HEK293T (cell line): ENCODE results near the gene P3H2.

Experiments
- CTCF ChIA-PET: fragments of 350-600 bp; formaldehyde crosslinking; extraction: SDS; loops from one replicate; lab custom pipeline; 2021; ENCODE audit warnings: antibody characterized with exemption, inconsistent platforms; lab: Yijun Ruan, JAX
- POLR2A ChIA-PET: fragments of 350-600 bp; formaldehyde crosslinking; extraction: SDS; loops from one replicate; lab custom pipeline; 2020; ENCODE audit warnings: antibody characterized with exemption, inconsistent platforms; lab: Yijun Ruan, JAX
- DNase-seq: peaks from one replicate; pipeline ENCODE4 v3.0.0; 2012; ENCODE audit warnings: mixed read lengths; ENCODE audit errors: extremely low spot score
- ARNT ChIP-seq: fragments of 450-650 bp; IDR thresholded peaks from 2 replicates; pipeline ENCODE4 v1.6.1; 2017; ENCODE audit warnings: mild to moderate bottlenecking
- BHLHE40 ChIP-seq: fragments of 450-650 bp; IDR thresholded peaks from 2 replicates; pipeline ENCODE4 v1.6.1; 2016; ENCODE audit warnings: mild to moderate bottlenecking, moderate library complexity, borderline replicate concordance
- CTBP1 ChIP-seq: fragments of 450-650 bp; IDR thresholded peaks from 2 replicates; pipeline ENCODE4 v1.6.1; 2016; ENCODE audit warnings: borderline replicate concordance
- ELF4 ChIP-seq: fragments of 450-650 bp; IDR thresholded peaks from 2 replicates; pipeline ENCODE4 v1.6.1; 2017; ENCODE audit warnings: antibody characterized with exemption
- FOXA1 ChIP-seq: fragments of 450-650 bp; IDR thresholded peaks from 2 replicates; pipeline ENCODE4 v1.6.1; 2016; ENCODE audit warnings: mild to moderate bottlenecking
- FOXK2 ChIP-seq: fragments of 450-650 bp; IDR thresholded peaks from 2 replicates; pipeline ENCODE4 v1.6.1; 2016; ENCODE audit warnings: mild to moderate bottlenecking
- FOXM1 ChIP-seq: fragments of 450-650 bp; IDR thresholded peaks from 2 replicates; pipeline ENCODE4 v1.6.1; 2017; ENCODE audit warnings: mild to moderate bottlenecking, borderline replicate concordance
- HDGF ChIP-seq: fragments of 450-650 bp; IDR thresholded peaks from 2 replicates; pipeline ENCODE4 v1.6.1; 2017; ENCODE audit warnings: antibody characterized with exemption, borderline replicate concordance
- L3MBTL2 ChIP-seq: fragments of 450-650 bp; conservative IDR thresholded peaks from 2 replicates; pipeline ENCODE4 v1.6.1; 2016; ENCODE audit warnings: mild to moderate bottlenecking
- LEF1 ChIP-seq: fragments of 450-650 bp; IDR thresholded peaks from 2 replicates; pipeline ENCODE4 v1.6.1; 2017; ENCODE audit warnings: mild to moderate bottlenecking, borderline replicate concordance
- NFRKB ChIP-seq: fragments of 450-650 bp; IDR thresholded peaks from 2 replicates; pipeline ENCODE4 v1.6.1; 2016; ENCODE audit warnings: mild to moderate bottlenecking, moderate library complexity
- SP1 ChIP-seq: fragments of 450-650 bp; IDR thresholded peaks from 2 replicates; pipeline ENCODE4 v1.6.1; 2017
- SUZ12 ChIP-seq: fragments of 450-650 bp; IDR thresholded peaks from 2 replicates; pipeline ENCODE4 v1.6.1; 2016; ENCODE audit warnings: mild to moderate bottlenecking
- TARDBP ChIP-seq: fragments of 450-650 bp; IDR thresholded peaks from 2 replicates; pipeline ENCODE4 v1.6.1; 2016
- ZNF384 ChIP-seq: fragments of 450-650 bp; IDR thresholded peaks from 2 replicates; pipeline ENCODE4 v1.6.1; 2016
- TF ChIP-seq, protein P1 (sequence below): fragments of 450-650 bp; IDR thresholded peaks from 2 replicates; pipeline ENCODE4 v1.6.1; 2016

Gene P3H2

DNA sequence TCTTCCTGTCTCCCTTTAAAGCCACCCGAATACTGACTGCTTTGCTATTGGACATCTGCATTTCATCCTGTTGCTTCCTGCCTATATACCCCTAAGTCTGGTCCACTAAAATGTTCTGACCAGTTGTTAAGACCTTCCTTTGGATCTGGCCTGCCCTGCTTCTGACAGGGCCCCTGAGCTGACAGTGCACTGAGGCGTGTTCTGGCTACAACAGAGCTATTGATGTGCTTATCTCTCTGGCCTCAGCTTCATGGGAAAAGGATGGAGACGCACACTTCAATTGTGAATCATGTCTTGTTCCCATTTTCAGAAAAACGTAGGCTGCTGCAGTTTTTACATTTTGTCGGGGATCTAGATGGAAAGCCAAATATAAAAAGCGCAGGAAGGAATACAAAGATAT is 7.1 kb upstream of the P3H2 start:
- CTCF ChIA-PET: no interaction called here
- POLR2A ChIA-PET: no interaction called here
- no peak for TF ChIP-seq L3MBTL2
- TF ChIP-seq FOXA1: no peak
- no peak for TF ChIP-seq SP1
- TF ChIP-seq HDGF: no peak
- TF ChIP-seq ZNF384: no peak
- no peak for TF ChIP-seq FOXM1
- TF ChIP-seq CTBP1: no peak
- TF ChIP-seq TARDBP: no peak
- no peak for TF ChIP-seq NFRKB

GRCh38 chr3:190127195-190127594 is 6.5 kb upstream of the P3H2 start:
- DNase-seq: no peak
- CTCF ChIA-PET: no interaction called here
- POLR2A ChIA-PET: no interaction called here
- TF ChIP-seq TARDBP: no peak
- no peak for TF ChIP-seq FOXK2
- TF ChIP-seq ARNT: no peak
- TF ChIP-seq ELF4: no peak
- TF ChIP-seq FOXM1: no peak
- no peak for TF ChIP-seq CTBP1
- no peak for TF ChIP-seq BHLHE40
- no peak for TF ChIP-seq LEF1
- TF ChIP-seq SP1: no peak
- no peak for TF ChIP-seq FOXA1

More for the DNA sequence above, 7.1 kb upstream of the P3H2 start:
- no peak for DNase-seq

DNA sequence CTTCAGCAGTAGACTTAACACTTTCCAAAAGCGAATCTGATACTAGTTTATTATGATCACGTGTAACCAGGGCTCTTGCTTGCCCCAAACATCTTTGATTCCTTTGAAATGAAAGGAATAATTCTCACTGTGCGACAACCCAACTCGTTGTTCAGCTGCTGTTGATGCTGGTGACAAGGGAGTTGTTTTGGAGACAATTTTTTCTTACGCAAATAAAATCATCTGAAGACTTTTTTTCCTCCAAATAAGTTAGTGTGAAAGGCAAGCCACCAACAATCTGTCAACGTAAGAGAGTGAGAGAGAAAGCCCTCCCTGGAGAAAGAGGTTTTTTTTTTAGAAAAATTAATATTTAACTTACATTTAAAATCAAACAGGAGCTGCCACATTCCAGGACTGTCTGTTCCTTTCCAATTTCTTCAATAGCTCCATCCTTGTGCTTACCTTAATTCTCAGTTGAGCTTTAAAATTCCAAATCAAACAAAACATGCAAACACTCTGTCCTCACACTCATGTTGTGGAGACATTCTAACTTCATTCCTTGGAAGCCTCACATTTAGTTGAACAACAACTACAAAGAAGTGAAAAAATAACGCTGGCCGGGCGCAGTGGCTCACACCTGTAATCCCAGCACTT is 4.9 kb upstream of the P3H2 start:
- ChIA-PET POLR2A (no interaction called here), CTCF (interaction anchor here (0.7 kb wide), 1 partner anchor 258 kb away, joined by 7 read pairs; no protein-coding TSS in a partner anchor)
- TF ChIP-seq ARNT (no peak), LEF1 (no peak)

GRCh38 chr3:190124067-190124466 is 3.4 kb upstream of the P3H2 start:
- ChIA-PET CTCF (no interaction called here), POLR2A (no interaction called here)
- no peak for TF ChIP-seq CTBP1
- TF ChIP-seq ELF4: no peak
- TF ChIP-seq NFRKB: no peak
- no peak for TF ChIP-seq SUZ12
- TF ChIP-seq FOXM1: no peak
- TF ChIP-seq FOXA1: no peak
- TF ChIP-seq ZNF384: no peak
- TF ChIP-seq, protein P1, sequence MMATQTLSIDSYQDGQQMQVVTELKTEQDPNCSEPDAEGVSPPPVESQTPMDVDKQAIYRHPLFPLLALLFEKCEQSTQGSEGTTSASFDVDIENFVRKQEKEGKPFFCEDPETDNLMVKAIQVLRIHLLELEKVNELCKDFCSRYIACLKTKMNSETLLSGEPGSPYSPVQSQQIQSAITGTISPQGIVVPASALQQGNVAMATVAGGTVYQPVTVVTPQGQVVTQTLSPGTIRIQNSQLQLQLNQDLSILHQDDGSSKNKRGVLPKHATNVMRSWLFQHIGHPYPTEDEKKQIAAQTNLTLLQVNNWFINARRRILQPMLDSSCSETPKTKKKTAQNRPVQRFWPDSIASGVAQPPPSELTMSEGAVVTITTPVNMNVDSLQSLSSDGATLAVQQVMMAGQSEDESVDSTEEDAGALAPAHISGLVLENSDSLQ: no peak
- TF ChIP-seq LEF1: no peak
- TF ChIP-seq BHLHE40: no peak
- TF ChIP-seq L3MBTL2: no peak
- TF ChIP-seq ARNT: no peak
- no peak for TF ChIP-seq TARDBP
- DNase-seq: no peak

More for the DNA sequence above, 4.9 kb upstream of the P3H2 start:
- no peak for DNase-seq

- ChIA-PET POLR2A (no interaction called here), CTCF (interaction anchor here (0.7 kb wide), 1 partner anchor 662 kb away, joined by 4 read pairs; no protein-coding TSS in a partner anchor)
- TF ChIP-seq FOXA1: no peak
- TF ChIP-seq HDGF: no peak
- no peak for TF ChIP-seq BHLHE40
- TF ChIP-seq ARNT: no peak
- TF ChIP-seq FOXM1: no peak
- TF ChIP-seq SP1: no peak
- no peak for TF ChIP-seq ZNF384
- TF ChIP-seq LEF1: no peak
- no peak for TF ChIP-seq SUZ12
- TF ChIP-seq, protein P1: no peak
- TF ChIP-seq NFRKB: no peak
- no peak for TF ChIP-seq FOXK2
- no peak for TF ChIP-seq L3MBTL2
- TF ChIP-seq TARDBP: no peak
- TF ChIP-seq ELF4: no peak
- TF ChIP-seq CTBP1: no peak
- DNase-seq: no peak
Observed at GRCh38 chr3:190122198-190122771, 1.6 kb upstream of the P3H2 start.

DNA sequence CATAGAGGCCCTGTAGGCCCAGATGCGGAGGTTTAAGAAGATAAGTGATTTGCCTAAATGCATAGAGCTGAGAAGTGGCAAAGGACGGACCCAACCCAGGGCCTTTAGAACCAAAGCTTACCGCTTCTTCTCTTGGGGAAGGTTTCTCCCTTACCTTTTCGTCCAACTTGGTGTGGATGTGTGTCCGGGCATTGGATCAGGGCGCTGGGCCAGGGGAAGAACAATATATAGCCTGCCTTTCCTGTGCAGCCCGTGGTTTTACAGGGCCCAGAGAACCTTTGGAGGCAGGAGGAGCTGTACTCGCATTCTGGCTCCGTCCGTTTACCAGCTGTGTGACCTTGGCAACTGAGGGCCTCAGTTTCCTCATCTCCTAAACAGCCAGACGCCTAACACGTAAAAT is 686 bp upstream of the P3H2 start:
- DNase-seq: no peak
- CTCF ChIA-PET: interaction anchor here (0.9 kb wide), 1 partner anchor 13 kb away, joined by 5 read pairs; no protein-coding TSS in a partner anchor
- TF ChIP-seq ARNT (no peak), ZNF384 (no peak), SP1 (no peak), LEF1 (no peak), FOXK2 (no peak), ELF4 (no peak), FOXM1 (no peak)
- POLR2A ChIA-PET: no interaction called here

DNA sequence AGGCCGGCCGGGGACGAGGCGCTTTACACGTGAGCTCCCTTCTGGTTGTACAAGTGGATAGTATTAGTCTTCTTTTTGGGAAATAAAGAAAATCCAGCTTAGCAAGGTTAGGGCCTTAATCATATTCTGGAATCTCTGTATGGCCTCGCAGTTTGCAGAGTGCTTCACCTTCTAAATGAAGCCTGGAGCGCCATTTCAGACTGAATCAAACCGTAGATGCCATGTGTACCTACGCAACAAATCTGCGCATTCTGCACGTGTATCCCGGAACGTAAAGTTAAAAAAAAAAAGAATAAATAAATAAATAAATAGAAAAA is 322 bp upstream of the P3H2 start:
- ChIA-PET POLR2A (no interaction called here), CTCF (interaction anchor here (0.8 to 0.9 kb wide), 2 partner anchors 12 to 83 kb away, joined by 3 to 5 read pairs; no protein-coding TSS in a partner anchor)
- TF ChIP-seq HDGF: no peak
- TF ChIP-seq, protein P1: no peak
- no peak for TF ChIP-seq BHLHE40
- TF ChIP-seq FOXK2: no peak
- TF ChIP-seq ELF4: no peak
- no peak for TF ChIP-seq SP1
- no peak for TF ChIP-seq FOXM1
- TF ChIP-seq NFRKB: no peak
- TF ChIP-seq LEF1: no peak
- TF ChIP-seq CTBP1: no peak
- no peak for TF ChIP-seq TARDBP
- no peak; the same call in 1 of the 2 replicates for TF ChIP-seq L3MBTL2
- no peak for TF ChIP-seq ZNF384
- TF ChIP-seq SUZ12: no peak
- no peak for TF ChIP-seq FOXA1
- no peak for TF ChIP-seq ARNT
- DNase-seq: no peak
